CD4-positive, alpha-beta T cell treated with Interleukin-21 for 1 hour (primary cell): ENCODE measurements around the gene MRPS25.

ENCODE experiments used
- DNase-seq: peaks from one replicate; pipeline ENCODE4 v3.0.0-alpha.2; 2020

The MRPS25 gene

DNA sequence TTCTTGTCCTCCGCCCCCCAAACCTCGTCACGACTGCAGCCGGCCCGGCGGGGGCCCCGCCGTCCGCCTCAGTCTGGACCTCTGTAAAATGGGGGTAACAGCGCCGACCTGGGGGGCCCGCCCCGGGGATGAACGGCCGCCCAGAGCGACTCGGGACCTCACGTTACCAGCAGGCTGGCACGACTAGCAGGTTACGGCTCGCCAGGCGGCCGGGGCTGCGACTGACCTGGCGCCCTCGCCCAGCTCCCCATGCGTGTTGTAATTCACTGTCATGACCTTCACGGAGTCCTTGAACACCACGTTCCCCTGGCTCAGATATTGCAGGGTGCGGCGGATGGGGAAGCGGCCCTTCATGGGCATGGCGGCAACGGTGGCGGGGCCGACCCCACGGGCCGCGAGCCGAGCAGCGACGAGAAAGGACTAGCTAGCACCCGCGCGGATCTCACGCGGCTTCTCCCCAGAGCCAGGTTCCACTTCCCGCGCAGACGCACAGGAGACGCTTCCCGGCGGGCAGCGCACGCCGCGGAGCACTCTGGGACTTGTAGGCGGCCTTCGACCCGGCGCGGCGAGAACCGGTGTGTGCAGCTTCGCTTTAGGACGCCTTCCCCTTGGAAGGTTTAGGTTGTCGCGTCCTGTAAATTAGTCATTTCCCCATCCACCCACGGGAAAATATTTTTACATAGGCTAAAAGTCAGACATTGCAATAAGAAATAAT, at the start of gene MRPS25:
TSS of gene MRPS25 (minus strand) at position 481 of the 715 bp plus-strand sequence. CDS start at position 360, 121 bp downstream.
- DNase-seq, result peak; percentile 91

GRCh38 chr3:15113884-15114283, 48.8 kb upstream of the MRPS25 start:
- DNase-seq, result no peak

- DNase-seq, result no peak
Measured at GRCh38 chr3:15113471-15113870, 48.4 kb upstream of the MRPS25 start.

GRCh38 chr3:15112011-15112410, 46.9 kb upstream of the MRPS25 start:
- DNase-seq, result no peak

DNA sequence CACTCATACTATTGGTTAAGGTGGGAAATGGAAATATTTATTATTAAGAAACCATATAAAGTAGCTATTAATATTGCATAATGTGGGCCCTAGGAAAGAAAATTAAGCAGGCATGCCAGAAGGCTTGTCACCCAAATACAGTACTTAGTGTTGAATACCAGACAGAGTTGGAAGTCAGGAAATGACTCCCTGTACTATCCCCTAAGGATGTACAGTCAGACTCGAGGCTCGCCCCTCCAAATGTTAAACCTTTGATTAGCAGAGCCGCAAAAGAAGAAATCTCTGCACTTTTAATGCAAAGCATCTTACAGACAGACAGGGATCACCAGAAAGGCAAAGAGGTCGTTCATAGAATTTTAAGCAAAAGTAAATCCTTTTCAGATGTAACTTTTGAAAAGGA, 45.1 kb upstream of the MRPS25 start:
- no peak for DNase-seq

GRCh38 chr3:15108869-15109268, 43.8 kb upstream of the MRPS25 start:
- DNase-seq, result no peak

DNA sequence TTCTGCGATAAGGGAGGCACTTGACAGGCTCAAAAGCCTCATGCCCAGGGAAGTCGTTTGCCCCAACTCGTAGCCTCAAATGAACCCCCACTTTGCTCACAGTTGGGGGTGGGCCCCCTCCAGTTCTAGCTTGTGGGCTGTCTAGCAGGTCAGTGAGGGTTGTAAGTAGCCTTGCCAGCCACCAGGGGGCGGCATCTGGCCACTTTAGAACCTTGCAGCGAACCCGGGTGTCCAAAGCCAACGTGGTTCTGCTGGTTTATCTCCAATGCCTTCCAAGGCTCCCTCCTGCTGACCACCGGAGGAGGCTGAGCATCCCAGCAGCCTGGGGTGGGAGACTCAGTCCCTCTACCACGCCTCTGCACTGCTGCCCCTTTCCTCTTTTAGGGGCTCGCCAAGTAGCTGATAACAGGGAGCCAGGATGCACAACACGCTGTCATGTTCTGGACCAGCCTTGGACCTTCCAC, 43.0 kb upstream of the MRPS25 start:
- DNase-seq, result peak; percentile 76

DNA sequence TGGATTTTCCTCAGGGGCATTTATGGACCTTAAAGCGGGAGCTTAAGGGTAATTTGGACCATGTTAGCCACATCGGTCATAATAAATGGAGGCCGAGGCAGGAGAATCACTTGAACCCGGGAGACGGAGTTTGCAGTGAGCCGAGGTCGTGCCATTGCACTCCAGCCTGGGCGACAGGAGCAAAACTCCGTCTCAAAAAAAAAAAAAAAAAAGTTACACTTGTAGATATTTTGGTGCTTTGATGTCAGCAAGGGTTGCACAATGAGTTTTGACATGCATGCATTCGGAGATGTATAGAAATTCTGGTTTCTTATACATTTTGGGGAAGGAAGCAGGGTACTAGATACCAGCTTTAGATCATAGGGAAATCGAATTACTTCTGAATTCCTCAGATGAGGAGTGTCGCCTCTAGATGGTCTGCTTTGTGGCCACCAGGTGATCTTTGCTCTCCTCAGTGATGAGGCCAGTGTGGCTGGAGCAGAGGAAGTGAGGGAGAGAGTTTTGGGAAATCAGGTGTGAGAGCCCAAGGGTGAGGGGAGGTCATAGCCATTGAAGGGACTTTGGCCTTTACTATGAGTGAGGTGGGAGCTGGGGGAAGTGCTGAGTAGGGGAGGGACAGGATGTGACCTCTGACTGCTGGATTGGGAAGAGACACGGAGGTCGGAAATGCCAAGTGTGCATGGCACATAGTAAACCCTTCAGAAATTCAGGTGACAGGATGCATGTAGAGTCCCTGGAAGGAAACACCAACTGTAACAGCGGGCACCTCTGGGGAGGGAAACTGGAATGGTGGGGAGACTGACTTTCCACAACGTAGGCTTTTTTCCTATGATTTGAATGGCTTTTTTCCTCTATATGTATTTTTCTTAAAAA, 42.2 kb upstream of the MRPS25 start:
- no peak for DNase-seq

DNA sequence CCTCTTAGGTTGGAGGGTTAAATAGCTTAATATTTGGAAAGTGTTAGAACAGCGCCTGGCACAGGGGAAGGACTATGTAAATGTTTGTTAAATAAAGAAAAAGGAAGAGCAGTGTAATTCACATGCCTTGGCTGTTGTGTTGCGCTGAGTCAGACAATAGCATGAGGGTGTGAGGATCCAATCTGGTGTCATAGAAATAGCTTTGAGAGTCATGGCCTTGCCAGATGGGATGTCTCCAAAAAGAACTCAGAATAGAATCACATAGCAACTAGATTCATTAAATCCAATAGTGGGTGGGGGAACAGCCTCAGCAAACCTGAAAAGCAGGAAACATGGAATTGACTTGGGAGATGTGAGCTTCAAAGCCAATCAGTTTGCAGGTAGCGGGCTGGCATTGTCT, 37.7 kb upstream of the MRPS25 start:
- DNase-seq, result no peak

GRCh38 chr3:15102256-15102655, 37.1 kb upstream of the MRPS25 start:
- DNase-seq, result no peak

DNA sequence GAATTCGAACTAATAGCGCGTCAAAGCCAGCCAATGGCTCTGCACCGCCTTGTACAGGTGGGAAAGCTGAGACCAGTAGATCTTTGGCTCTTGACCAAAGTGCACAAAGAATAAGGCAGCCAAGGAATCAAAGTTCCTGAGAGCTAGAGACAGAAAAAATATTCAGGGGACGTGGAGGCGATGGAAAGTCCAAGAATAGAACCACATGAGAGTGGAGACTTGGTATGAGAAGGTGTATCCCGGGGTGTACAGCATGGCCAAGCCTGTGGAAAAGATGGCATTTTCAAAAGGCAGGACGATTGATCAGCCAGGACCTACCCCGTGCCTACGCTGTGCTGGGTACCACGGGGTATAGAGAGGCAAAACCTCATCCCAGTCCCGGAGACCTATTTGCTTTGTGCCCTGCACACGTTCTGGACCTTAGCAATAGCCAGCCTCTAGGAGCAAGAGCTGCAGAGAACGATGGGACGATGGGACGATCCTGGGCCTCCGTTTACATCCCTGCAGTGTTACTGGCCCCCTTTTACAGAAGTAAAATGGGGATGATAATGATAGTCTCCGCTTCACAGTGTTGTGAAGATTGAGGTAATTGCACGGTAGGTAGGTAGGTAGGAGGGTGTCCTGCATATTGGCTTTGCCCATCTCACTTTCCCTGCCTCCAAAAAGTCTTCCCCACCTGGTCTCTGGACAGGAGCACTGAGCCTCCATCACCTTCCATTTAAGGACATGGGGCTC, 34.4 kb upstream of the MRPS25 start:
- no peak for DNase-seq

DNA sequence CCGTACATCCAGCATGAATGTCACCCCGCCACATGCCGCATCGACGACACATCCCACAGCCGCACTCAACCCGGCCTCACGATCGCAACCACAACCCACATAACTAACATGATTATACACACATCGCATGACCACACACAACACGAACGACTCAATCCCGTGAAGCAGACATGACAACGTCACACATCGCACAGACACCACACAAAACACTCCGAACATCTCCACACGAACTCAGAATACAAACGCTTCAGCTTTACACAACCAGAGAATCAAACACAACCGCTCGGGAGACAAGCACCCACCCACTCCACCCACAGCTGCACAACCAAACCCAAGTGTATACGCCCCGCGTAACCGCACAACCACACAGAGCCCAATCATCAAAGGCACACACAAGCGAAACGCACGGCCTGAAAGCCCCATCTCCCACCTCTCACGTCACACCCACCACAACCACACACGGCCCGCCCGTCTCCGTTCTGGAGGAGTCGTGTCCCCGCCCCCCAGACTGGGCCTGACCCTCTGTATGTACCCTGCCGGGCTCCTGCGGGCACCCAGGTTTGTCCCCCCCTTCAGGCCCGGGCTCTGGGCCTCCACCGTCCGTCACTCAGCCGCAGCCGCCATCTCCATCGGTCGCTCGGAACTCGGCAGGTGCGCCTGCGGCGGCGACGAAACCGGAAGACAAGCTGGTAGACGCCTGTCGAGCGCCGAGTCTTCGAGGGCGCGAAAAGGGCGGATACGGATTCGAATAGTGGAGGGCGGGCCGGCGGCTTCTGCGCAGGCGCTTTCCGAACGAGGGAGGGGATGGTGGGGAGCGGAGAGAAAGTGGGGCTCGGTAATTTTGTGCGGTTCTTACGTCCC, 33.6 kb upstream of the MRPS25 start, which contains the start of gene RBSN:
TSS of gene RBSN (minus strand) at position 646 of the 861 bp plus-strand sequence. CDS start 3,028 bp downstream, outside the sequence.
- DNase-seq, result peak; percentile 97

DNA sequence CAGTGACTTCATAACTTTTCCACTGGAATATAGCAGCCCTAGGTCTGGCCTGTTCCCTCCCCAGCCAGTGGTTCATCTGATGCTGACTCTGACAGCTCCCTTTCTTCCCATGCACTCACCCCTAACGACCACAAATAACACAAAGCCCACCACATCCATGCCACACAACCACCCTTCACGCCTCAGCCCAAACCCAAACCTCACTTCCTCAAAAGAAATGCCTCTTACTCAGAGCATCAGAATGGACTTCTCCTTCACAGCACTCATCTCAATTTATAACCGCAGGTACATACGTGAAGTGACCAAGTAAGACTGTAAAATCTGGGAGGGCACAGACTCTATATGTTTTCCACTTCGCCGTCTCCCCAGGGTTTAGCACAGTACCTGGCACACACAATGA, 32.8 kb upstream of the MRPS25 start:
- DNase-seq, result peak; percentile 50

DNA sequence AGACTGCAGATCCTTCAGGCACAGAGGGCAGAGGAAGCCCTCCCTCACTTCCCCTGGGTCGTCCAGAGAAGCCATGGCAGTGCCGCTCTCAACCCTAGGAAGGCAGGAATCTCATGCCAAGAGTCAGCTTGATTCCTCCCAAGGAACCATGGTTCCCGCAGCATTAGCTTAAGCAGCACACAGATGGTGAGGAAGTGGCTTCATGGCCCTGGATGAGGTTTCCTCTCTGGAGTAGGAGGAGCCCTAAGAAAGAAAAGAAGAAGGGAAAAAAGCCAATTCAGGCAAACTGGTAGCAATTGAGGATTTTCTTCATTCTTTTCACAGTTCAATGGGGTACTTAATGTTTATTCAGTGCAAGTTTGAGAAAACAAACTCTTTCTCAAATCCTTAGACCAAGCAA, 30.9 kb upstream of the MRPS25 start:
- DNase-seq, result no peak

DNA sequence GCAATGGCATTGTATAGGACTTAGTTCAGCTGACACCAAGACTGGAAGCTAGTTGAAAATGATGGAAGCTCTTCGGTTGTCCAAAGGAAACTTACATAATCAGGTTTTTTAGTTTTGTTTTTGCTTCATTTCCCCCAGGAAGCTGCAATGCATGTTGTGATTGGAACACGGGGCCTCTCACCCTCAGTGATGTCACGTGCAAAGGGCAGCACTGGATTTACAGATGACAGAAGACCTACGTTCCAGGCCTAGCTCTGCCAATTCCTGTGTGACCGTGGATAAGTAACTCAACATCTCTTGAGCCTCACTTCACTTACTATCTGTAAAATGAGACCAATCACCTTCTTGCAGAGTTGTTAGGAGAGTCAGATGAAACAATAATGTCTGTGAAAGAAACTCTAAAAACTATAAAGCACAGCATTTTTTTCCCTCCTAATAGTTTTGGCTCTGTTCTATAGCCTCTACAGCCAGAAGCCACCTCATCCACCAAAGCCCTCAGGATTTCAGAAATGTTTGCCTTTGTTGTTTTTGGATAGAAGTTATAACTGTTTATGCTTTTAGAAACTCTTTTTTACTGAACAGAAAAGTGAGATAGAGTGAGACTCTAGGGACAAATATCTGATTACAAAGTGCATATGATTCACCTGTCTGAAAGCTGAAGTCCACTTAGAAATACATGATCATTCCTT, 29.2 kb upstream of the MRPS25 start:
- no peak for DNase-seq

DNA sequence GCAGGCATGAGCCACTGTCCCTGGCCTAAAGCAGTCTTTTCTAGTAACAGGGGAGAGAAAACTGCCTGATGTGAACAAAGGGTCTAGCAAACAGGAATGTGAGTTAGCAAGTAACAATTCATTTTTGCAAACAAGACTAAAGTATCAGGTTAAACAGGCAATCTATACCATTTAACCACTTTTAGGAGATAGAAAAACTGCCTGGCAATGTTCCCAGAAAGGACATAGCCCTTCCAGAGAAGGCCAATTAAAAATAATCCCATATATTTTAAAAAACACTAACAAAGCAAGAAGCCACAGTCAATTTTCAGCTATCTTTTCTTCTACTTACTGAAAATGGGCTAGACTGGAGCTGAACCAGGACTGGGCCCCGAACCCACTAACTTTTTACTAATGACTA, 27.6 kb upstream of the MRPS25 start:
- no peak for DNase-seq

DNA sequence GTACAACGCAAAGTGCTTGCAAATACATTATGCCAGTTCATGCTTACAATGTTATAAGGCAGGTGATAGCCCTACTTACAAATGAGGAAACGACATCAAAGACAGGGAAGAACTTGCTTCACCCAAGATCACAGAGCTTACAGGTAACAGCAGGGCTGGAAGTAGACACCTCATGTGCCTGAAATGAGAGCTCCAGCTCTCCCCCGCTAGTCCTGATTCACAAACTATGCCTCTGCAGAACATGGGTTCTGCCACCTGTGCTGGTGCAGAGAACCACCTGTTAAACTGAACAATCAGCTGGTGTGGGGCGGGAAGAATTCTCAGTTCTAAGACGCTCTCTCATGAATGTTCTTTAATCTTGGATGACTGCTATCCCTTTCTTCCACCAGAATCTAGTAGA, 26.5 kb upstream of the MRPS25 start:
- DNase-seq, result no peak

- DNase-seq, result no peak
Measured at GRCh38 chr3:15089201-15089600, 24.1 kb upstream of the MRPS25 start.

- no peak for DNase-seq
Measured at GRCh38 chr3:15086699-15087098, 21.6 kb upstream of the MRPS25 start.

DNA sequence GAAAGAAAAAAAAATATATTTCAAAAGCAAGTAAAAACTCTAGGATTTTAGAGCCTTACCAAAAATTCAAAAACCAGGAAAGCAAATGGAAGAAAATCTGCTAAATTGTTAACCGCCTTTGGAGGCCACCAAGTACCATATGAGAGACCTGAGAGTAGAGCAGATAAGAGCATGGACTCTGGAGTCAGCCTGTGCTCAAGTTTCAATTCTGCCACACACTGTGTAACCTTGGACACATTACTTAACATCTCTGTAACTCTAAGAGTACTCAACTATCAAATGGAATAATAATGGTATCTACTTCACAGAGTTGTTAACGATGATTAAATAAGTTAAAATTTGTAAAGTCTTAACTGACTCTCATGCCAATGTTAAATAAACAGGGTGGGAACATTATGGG, 21.1 kb upstream of the MRPS25 start:
- no peak for DNase-seq

DNA sequence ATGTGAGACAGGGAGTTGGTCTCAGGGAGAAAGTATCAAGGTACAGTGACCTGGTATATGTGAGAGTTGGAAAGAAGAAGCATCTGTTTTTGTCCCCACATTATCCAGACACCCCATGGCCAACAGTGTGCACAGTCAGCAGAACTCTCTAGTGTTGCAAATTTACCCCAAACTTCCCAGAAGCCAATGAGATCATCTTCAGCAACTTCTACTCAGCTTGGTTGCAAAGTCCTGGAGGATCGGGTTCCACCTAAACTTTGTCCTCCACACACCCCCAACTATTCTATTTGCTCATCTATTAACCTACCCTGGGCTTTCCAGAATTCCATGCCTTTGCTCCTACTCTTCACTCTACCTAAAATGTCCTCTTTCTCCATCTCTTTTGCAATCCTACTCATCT, 18.1 kb upstream of the MRPS25 start:
- DNase-seq, result no peak
